Hematopoietic multipotent progenitor cell (in vitro differentiated cells): ENCODE data around the gene EBLN2. TPM values are rescaled to one million over a fixed set of nuclear protein-coding genes. Genes with fewer than 3 reads are reported as not detected.

Source experiments
- DNase-seq, 3 donors: peaks; one replicate each; pipeline ENCODE4 v3.0.0-alpha.2; 2011 to 2015; ENCODE audit warnings: low read depth in 2 of 3, low spot score in 2 of 3
- total RNA-seq: library from RNA; depleted of rRNA; stranded (reverse); fragments of >200 nt; gene quantifications from one replicate; pipeline ENCODE4 v1.2.3, GENCODE V29; 2012

EBLN2 gene
- 5.7 TPM for total RNA-seq

DNA sequence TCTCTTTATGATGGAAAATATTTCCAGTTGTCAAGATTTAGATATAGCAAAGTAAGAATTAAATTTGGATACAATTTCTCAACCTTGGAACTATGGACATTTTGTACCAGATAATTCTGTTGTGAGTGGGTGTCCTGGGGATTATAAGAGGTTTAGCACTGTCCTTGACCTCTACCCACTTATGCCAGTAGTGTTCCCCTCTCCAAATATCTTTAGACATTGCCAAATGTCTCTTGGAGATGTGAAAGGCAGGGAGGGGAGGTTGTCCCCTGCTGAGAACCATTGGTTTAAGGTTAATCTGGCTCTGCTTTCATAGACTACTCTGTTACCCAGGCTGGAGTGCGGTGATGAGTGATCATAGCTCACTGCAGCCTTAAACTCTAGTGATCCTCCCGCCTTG, at the start of gene EBLN2:
TSS of gene EBLN2 (plus strand) at position 244 of the 400 bp plus-strand sequence. CDS start 423 bp downstream, outside the sequence.
- DNase-seq = no peak

GRCh38 chr3:73018298-73018697, 43.2 kb upstream of the EBLN2 start:
- no peak for DNase-seq

GRCh38 chr3:73018790-73019441, 42.5 kb upstream of the EBLN2 start:
- DNase-seq = no peak

DNA sequence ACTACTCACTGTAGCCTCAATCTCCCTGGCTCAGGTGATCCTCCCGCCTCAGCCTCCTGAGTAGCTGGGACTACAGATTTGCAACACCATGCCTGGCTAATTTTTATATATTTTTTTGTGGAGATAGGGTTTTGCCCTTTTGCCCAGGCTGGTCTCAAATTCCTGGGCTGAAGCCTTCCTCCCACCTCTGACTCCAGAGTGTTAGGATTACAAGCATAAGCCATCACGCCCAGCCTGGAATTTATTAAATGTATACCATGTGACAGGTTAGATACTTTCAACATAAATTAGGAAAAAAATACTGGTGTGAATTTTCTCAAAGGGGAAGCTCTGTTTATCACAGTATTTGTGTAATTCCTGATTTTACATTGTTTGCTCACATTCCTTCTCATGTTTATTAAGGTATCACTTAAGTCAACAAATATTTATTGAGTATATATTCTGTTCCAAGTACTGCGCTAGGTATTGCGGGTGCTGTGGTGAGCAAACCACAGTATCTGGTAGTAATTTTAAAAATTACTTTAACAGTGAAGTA, 40.1 kb upstream of the EBLN2 start:
- no peak for DNase-seq

DNA sequence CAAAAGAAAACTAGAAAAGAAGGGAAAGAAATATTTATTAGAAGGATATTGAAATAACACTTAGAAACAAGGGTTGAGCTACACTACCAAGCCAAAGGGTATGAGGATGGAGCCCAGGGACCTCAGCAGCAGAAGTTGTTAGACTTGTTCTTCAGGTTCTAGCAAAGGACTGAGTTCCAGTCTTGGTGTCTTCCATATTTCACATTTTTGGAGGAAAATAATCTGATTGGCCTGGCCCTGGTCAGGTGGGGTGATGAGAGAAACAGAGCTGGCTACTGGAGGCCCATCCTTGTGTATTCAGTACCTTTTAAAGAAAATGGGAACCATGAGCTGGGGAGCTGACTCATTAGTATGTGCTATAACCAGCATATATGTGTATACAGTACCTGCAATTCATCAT, 36.6 kb upstream of the EBLN2 start:
- DNase-seq = no peak

DNA sequence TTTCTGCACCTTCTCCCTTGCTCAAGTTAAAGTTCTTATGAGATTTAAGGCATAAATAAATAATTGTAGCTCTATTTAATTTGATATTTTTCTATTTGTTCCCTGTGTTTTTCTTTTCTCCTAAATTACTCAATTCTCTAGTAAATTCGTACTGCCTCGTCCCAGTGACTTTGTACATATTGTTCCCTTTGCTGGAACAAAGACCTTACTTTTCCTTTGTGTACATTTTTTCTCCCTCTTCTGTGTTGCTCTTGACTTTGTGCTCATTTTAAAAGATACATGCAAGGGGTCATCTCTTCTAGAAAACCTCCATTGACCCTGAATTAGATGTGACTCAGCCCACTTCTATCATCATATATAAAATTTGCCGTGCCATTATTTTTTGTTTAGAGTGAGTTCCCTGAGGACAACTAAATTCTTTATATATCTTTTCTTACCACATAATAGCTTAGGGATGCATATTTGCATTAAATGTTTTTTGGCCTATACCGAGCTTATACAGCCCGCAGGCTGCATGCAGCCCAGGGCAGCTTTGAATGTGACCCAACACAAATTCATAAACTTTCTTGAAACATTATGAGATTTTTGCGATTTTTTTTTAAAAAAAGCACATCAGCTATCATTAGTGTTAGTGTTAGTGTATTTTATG, 35.2 kb upstream of the EBLN2 start:
- DNase-seq = no peak

- DNase-seq = no peak
Observed at GRCh38 chr3:73026760-73027113, 34.7 kb upstream of the EBLN2 start.

- DNase-seq = no peak
Observed at GRCh38 chr3:73028803-73029202, 32.7 kb upstream of the EBLN2 start.

DNA sequence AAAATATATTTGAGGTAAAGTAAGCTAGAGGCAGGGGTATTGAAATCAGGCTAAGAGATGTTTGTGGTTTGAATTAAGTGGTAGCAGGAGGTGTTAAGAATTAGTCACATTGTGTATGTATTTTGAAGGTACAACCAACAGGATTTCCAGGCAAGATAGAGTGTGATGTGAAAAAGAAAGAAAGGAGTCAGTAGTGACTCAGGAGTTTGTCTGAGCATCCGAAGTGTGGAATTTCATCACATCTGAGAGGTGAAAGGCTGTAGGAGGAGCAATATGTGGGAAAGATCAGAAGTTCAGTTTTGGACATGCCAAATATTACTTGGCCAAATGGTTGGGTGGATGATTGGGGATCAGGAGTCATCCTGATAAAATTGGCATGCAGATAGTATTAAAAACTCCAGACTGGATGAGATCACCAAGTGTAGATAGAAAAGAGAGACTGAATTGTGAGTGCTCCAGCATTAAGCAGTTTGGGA, 32.1 kb upstream of the EBLN2 start:
- no peak for DNase-seq

DNA sequence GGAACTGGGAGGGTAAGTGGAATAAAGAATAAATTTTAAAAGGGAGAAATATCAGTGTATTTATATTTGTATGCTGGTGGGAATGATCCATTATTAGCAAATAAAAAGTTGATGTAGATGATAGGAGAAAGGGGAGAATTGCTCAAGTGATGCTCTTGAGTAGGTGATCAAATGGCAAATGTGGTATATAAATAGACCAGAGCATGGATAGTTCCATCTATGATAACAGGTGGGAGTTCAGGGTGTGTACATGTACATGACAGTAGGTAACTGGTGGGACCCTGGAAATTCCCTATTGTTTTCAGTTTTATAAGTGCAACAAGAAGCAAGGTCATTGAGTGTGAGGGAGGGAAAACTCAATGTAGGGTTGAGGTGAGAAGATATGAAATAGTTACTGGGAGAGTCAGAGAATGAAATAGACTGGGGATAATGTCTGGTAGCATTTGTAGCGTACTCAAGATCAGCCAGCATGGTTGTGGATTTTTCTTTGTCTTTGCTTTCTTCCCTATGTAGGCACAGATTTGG, 31.3 kb upstream of the EBLN2 start:
- DNase-seq = no peak

- DNase-seq = no peak
Observed at GRCh38 chr3:73031573-73032103, 29.8 kb upstream of the EBLN2 start.

DNA sequence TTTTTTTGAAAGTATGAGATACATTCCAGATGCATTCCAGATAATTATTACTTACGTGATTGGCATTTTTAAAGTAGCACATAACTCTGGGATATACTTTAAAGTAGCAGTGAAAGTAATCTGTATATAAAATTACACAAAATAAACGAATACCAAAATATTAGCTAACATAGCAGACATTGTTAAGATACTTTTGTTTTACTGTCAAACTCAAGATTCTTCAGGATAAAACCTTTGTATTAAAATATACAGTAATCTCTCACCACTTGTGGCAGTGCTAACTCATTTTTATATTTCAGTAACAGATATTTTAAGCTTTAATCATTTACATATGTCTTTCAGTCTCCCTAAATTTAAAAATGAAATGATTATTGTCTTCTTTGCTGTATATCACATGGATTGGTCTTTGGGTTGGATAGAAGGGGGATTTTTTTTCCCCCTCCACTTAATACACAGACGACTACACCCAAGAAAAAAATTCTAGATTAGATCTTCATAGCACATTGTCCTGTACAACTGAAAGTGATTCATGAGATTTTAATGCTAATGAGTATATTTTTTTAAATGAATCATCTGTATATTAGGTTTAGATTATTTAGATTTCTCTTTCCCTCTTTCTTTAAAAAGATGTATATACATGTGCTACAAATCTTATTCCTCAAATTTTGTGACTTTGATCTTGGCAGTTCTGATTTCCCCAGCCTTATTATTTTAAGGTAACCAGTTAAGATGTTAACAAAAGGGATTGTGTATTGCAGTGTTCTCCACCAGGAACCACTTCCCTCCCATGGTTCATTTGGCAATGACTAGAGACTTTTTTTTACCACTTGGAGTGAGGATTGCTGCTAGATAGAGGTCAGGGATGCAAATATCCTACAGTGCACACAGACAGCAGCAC, 24.5 kb upstream of the EBLN2 start:
- DNase-seq = no peak

- no peak for DNase-seq
Observed at GRCh38 chr3:73041537-73041936, 19.9 kb upstream of the EBLN2 start.

- no peak for DNase-seq
Observed at GRCh38 chr3:73043414-73043813, 18.0 kb upstream of the EBLN2 start.

- DNase-seq = no peak
Observed at GRCh38 chr3:73045391-73045790, 16.1 kb upstream of the EBLN2 start.

DNA sequence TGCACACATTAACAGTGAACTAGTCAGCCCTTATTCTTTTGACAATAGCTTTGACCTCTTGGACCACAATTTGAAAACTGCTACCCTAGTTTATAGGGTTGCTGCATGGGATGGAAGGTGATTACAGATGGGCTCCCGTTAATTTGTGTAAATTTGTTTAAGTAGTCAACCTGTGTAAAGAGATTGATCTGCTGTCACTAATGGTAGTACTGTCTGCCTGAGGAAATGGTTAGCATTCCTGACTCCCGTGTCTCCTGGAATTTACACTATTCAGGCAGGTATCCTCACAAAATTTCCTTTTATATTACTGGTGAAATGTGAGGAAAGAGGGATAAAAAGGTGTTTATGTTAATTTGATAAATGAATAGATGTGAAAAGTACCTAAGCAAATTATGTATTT, 15.3 kb upstream of the EBLN2 start:
- DNase-seq = no peak

- no peak for DNase-seq
Observed at GRCh38 chr3:73049319-73049718, 12.1 kb upstream of the EBLN2 start.

GRCh38 chr3:73052857-73053256, 8.6 kb upstream of the EBLN2 start:
- DNase-seq = no peak

DNA sequence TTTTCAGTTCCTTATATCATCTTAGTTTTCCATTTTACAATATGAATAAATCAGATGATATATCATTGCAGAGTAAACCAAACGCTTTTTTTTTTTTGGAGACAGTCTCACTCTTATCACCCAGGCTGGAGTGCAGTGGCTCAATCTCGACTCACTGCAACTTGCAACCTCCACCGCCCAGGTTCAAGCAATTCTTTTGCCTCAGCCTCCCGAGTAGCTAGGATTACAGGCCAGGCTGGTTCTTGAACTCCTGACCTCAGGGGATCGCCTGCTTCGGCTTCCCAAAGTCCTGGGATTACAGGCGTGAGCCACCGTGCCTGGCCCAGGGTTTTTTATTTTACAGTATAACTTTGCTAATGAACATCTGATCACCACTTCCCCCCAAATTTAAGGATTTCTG, 5.9 kb upstream of the EBLN2 start:
- DNase-seq = no peak

GRCh38 chr3:73056014-73056844, 5.2 kb upstream of the EBLN2 start:
- peak in 2 of 3 donors; percentile 3 to 60 for DNase-seq
